ENCODE data around the gene MBP. TPM values are rescaled to one million over a fixed set of nuclear protein-coding genes. Genes with fewer than 3 reads are reported as not detected.
A peak's percentile ranks its signal among the peaks of the same experiment; 100 is the strongest.

The MBP gene
- total RNA-seq, 2 experiments from 2014 or later: 47.0 to 65.7 TPM

DNA sequence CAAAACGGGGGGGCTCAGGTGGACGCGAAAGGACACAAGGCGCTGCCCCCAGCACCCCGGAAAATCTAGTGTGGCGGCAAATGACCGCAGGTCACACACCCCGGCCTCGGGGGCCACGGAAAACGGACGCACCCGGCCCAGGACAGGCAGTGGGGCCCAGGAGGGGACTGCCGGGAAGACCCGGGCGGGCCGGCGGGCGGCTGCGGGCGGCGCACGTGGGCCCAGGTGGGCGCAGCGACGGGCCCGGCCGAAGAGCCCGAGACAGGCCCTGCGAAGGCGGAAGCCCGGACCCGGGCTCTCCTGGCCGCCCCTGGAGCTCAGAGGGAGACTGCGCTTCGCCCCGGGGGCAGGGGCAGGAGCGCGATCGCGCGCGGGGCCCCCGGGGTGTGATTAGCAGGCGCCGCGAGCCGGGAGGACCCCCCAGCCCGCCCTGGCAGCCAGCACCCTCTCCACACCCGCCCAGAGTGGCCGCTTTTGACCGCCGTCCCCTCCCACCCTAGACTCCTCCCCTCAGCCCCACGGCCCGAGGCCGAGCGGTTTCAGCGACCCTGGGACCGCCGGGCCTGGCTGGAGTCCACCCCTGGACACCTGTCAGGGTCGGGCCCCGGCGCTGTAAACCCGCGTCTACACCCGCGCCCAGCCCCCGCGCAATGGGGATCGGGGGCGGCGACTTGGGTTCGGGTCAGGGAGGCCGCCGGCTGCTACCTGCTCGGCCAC lies 773 bp downstream of the MBP start:
- ChIA-PET CTCF (interaction anchor here (1.0 to 2.2 kb wide), 4 partner anchors 15 to 80 kb away, joined by 3 to 9 read pairs (median 6); no protein-coding TSS in a partner anchor), POLR2A (interaction anchor here (0.6 to 2.3 kb wide), 8 partner anchors 8 to 80 kb away, joined by 3 to 13 read pairs (median 4); no protein-coding TSS in a partner anchor)
- Mint-ChIP-seq H3K27me3 (no peaks in the 10 kb centered on the region), H3K4me3 (peak overlapping the region; percentile 99), H3K9me3 (ENCODE audit: low read depth) (no peaks in the 10 kb centered on the region), H3K4me1 (peaks cover 59% of the 10 kb centered on the region), H3K27ac (peak overlapping the region; percentile 98), H3K36me3 (ENCODE audit: low read depth) (peaks cover 35% of the 10 kb centered on the region)
- ATAC-seq (peak; percentile 11), DNase-seq (peak; percentile 54)
- intact Hi-C loops (cut with DNase I, micrococcal nuclease): loop anchor here (1.0 to 5.0 kb wide), 6 partner anchors 30 to 310 kb away; partner anchors contain the start of gene ZNF236 (in 1 of the 2)

DNA sequence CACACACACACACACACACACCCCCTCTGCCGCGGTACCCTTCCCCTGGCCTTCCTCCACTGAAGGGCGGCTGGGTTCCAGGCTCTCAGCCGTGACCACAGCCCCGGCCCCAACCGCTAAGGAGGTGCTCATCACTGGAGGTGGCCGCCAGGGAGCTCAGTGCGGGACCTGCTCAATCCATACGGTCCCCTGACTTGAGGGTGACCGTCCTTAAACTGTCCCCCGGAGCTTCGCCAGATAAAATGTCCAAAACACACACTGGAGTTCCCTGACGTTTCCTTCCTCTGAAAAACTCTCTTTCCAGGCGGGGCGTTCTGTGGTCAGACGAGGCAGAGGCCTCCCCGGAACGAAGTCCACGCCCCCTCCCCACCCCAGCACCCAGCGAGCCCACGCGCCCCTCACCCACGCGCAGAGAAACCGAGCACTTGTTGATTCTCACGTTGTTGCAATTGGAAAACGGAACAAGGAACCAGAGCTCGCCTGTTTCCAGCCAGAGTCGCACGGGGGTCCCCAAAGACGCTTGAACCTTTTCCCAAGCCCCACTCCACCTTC lies 1.4 kb downstream of the MBP start:
- peak; percentile 20 for ATAC-seq

DNA sequence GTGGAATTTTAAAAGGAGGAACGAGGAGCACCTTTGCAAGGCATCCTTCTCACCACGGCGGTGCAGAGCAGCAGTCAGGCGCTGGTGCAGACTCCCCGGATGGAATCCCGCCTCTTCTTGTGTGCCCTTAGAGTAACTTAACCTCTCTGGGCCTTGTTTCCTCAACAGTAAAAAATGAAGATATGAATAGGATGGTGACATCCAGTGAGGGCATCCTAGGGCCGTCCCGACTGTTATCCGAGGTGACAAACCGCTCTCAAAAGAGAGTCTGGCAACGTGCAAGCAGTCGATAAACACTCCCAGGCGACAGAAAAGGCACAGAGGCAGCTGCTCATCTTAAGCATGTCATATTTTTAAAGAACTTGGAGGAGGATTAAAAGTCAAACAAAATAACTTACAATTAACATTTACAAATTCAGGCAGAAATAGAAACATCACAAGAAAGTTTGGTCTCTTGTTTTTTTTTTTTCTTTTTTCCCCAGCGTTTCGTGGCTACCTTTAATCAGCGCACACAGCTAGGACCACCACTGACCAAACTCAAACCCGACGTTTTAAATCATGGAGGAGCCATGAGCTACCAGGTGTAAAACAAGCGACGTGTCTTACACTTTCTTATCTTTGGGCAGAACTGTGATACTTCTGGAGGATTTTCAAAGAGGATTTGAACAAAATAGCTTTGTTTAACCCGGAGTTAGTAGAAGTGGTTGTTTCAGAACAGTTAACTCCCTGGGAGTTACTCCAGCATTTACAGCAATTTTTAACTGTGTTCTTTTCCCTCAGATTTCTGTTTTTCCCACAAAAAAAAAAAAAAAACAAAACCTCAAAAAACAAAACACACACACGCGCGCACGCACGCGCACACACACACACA lies 2.1 kb downstream of the MBP start:
- no peaks in the 10 kb centered on the region for H3K9me3 Mint-ChIP-seq (ENCODE audit: low read depth)
- H3K4me1 Mint-ChIP-seq: peaks cover 73% of the 10 kb centered on the region
- DNase-seq: peak; percentile 46
- no peaks in the 10 kb centered on the region for H3K27me3 Mint-ChIP-seq
- peaks cover 41% of the 10 kb centered on the region for H3K36me3 Mint-ChIP-seq (ENCODE audit: low read depth)
- CTCF ChIA-PET: interaction anchor here (0.6 to 2.2 kb wide), 7 partner anchors 22 to 130 kb away, joined by 3 to 9 read pairs (median 4); no protein-coding TSS in a partner anchor
- no peak for ATAC-seq
- peak overlapping the region; percentile 99 for H3K4me3 Mint-ChIP-seq
- POLR2A ChIA-PET: interaction anchor here (0.6 to 2.3 kb wide), 8 partner anchors 23 to 1897 kb away, joined by 3 to 13 read pairs (median 4); no protein-coding TSS in a partner anchor
- intact Hi-C loops (cut with DNase I, micrococcal nuclease): loop anchor here (1.0 to 5.0 kb wide), 4 partner anchors 28 to 308 kb away; partner anchors contain the start of gene ZNF236 (in 1 of the 2)
- peak overlapping the region; percentile 98 for H3K27ac Mint-ChIP-seq

More for the DNA sequence above, 1.4 kb downstream of the MBP start:
- Mint-ChIP-seq H3K4me3 (peak overlapping the region; percentile 99), H3K4me1 (peaks cover 66% of the 10 kb centered on the region), H3K27ac (peak overlapping the region; percentile 98), H3K9me3 (ENCODE audit: low read depth) (no peaks in the 10 kb centered on the region), H3K36me3 (ENCODE audit: low read depth) (peaks cover 39% of the 10 kb centered on the region), H3K27me3 (no peaks in the 10 kb centered on the region)
- intact Hi-C loops (cut with DNase I, micrococcal nuclease): loop anchor here (1.0 to 5.0 kb wide), 4 partner anchors 29 to 309 kb away; partner anchors contain the start of gene ZNF236 (in 1 of the 2)
- DNase-seq: peak; percentile 67
- POLR2A ChIA-PET: interaction anchor here (0.9 to 2.3 kb wide), 6 partner anchors 23 to 80 kb away, joined by 3 to 13 read pairs (median 6); no protein-coding TSS in a partner anchor
- CTCF ChIA-PET: interaction anchor here (0.6 to 2.2 kb wide), 6 partner anchors 23 to 131 kb away, joined by 3 to 9 read pairs (median 5); no protein-coding TSS in a partner anchor

DNA sequence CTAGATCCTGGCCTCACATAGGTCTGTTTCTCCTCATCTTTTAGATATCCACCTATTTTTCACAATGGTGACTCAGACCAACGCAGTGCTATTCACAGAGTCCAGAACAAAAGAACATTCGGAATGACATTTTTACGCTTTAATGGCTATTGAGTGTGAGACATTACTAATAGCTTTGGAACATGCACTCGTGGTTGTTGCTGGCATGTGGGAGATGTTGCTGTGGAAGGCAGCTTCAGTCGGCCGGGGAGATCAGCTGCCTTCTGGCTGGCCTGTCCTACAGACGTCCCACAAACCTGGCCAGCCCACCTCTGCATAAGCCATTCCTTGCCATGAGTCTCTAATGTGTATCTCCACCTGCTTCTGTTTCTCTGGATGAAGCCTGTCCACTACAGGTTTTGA lies 3.4 kb downstream of the MBP start:
- CTCF ChIA-PET: interaction anchor here (1.0 kb wide), 1 partner anchor 12 kb away, joined by 3 read pairs; no protein-coding TSS in a partner anchor
- no peak for ATAC-seq

DNA sequence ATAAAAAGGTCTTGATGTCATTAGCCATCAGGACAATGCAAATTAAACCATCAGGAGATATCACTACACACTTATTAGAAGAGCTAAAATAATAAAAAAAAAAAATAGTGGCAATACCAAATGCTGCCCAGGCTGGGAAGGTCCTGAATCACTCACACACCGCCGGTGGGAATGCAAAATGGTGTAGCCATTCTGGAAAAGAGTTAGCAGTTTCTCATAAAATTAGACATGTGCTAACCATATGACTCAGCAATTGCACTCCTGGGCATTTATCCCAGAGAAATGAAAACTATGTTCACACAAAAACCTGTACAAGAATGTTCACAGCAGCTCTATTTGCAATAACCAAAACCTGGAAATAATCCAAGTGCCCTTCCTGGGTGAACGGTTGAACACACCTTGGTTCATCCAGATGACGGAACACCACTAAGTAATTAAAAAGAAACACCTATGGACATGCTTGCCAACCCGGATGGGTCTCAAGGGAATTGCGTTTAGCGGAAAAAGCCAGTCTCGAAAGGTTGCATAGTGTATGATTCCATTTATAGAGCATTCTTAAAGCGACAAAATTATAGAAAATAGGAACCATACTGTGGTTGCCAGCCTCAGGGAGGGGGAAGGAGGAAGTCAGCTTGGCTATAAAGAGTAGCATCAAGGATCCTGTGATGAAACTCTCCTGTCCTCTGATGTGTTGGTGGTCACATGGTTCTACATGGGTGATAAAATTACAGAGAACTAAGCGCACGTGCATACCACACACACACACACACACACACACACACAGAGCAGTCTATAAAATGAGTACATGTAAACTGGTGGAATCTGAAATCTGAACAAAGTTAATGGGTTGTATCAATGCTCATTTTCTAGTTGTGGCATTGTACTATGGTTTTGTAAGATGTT lies 4.6 kb downstream of the MBP start:
- Mint-ChIP-seq H3K27ac (peak overlapping the region; percentile 80), H3K36me3 (ENCODE audit: low read depth) (peaks cover 44% of the 10 kb centered on the region), H3K4me3 (peak overlapping the region; percentile 22), H3K9me3 (ENCODE audit: low read depth) (no peaks in the 10 kb centered on the region), H3K27me3 (no peaks in the 10 kb centered on the region), H3K4me1 (peaks cover 78% of the 10 kb centered on the region)
- CTCF ChIA-PET: interaction anchor here (0.6 to 2.4 kb wide), 3 partner anchors 13 to 65 kb away, joined by 3 to 10 read pairs (median 5); no protein-coding TSS in a partner anchor
- ATAC-seq (peak; percentile 43), DNase-seq (peak; percentile 51)
- intact Hi-C loops (cut with DNase I, micrococcal nuclease): loop anchor here (1.0 kb wide), 3 partner anchors 20 to 61 kb away; no protein-coding TSS in a partner anchor
- POLR2A ChIA-PET: interaction anchor here (0.7 kb wide), 1 partner anchor 31 kb away, joined by 3 read pairs; no protein-coding TSS in a partner anchor

More for the DNA sequence above, 3.4 kb downstream of the MBP start:
- Mint-ChIP-seq H3K27ac (peak overlapping the region; percentile 56), H3K27me3 (no peaks in the 10 kb centered on the region), H3K4me1 (peaks cover 77% of the 10 kb centered on the region), H3K9me3 (ENCODE audit: low read depth) (no peaks in the 10 kb centered on the region), H3K36me3 (ENCODE audit: low read depth) (peaks cover 41% of the 10 kb centered on the region), H3K4me3 (peak overlapping the region; percentile 99)
- no peak for DNase-seq
- POLR2A ChIA-PET: interaction anchor here (0.9 to 1.3 kb wide), 2 partner anchors 27 to 62 kb away, joined by 4 to 5 read pairs; no protein-coding TSS in a partner anchor
- intact Hi-C loops (cut with DNase I, micrococcal nuclease): no loop called here

DNA sequence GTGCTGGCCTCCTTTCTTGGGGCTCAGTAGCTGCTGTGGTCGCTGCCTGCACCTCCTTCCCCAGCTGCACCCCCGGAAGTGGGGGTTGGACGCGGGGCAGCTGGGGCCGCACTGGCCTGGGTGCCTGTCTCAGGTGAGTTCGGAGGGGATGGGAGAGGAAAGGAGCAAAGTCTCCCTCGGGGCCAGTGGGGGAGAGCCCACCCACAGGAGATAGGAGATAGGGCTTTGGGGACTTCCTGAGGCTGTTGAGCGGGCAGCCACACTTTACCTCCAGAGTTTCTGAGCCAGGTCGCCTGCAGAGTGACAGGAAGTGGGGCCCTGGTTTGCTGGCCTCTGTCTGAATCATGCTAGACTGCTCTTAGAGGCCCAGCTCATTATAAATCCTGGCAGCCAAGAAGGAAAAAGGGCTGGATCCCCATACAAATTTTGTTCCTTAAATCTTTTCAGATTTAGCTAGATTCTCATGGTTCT lies 8.1 kb downstream of the MBP start:
- Mint-ChIP-seq H3K36me3 (ENCODE audit: low read depth) (peaks cover 40% of the 10 kb centered on the region), H3K4me1 (peaks cover 93% of the 10 kb centered on the region), H3K9me3 (ENCODE audit: low read depth) (no peaks in the 10 kb centered on the region), H3K4me3 (peak overlapping the region; percentile 63), H3K27ac (peak overlapping the region; percentile 94), H3K27me3 (no peaks in the 10 kb centered on the region)
- ChIA-PET POLR2A (interaction anchor here (0.7 to 2.0 kb wide), 4 partner anchors 8 to 93 kb away, joined by 3 to 13 read pairs (median 8); partner anchors contain the start of gene MBP), CTCF (interaction anchor here (0.9 to 2.5 kb wide), 7 partner anchors 10 to 124 kb away, joined by 3 to 14 read pairs (median 6); no protein-coding TSS in a partner anchor)
- ATAC-seq (peak; percentile 85), DNase-seq (peak; percentile 79)
- intact Hi-C loops (cut with DNase I, micrococcal nuclease): loop anchor here (1.0 kb wide), 2 partner anchors 16 to 22 kb away; no protein-coding TSS in a partner anchor

DNA sequence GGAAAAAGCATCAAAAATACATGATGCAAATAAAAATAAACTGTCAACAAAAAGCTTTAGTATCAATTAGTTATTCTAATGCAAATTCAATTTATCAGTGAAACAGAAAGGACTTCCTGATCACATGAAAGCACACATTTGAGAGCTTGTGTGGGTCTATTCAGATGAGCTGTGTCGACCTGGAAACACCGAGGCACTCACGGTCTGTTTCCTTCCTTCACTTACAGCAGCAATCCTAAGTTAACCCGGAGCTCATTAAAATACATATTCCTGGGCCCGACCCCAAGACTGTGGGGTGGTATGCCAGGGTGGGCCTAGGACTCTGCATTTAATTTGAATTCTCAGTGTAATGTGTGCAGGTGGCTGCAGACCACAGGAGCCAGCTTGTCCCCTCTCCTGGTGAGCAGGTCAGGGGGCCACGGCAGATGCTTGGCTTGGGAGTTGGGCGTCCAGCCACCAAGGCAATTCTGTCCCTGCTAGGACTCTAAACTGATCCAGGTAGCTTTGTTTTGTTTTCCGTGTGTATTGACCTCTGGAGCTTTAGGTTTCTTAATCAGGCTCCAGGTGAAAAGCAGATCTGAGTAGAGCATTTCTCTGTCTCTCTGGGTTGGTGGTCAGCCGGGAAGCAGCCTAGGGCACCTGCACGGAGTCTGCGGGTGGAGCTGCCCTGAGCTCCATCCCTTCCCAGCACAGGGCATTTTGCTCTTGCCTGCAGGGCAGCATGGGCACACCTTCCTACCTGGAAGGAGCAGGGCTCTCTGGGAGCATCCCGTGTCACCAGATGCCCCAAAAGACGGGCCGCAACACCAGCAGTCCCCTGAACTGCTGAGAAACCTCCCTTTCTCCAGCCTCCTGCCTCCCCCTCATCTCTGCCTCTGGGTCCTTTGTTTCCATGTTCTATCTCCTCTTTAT lies 9.0 kb downstream of the MBP start:
- POLR2A ChIA-PET: interaction anchor here (0.9 to 2.0 kb wide), 4 partner anchors 9 to 22 kb away, joined by 3 to 13 read pairs (median 6); partner anchors contain the start of gene MBP
- peak overlapping the region; percentile 63 for H3K4me3 Mint-ChIP-seq
- ATAC-seq: no peak
- no peaks in the 10 kb centered on the region for H3K27me3 Mint-ChIP-seq
- peaks cover 36% of the 10 kb centered on the region for H3K36me3 Mint-ChIP-seq (ENCODE audit: low read depth)
- peak overlapping the region; percentile 94 for H3K27ac Mint-ChIP-seq
- CTCF ChIA-PET: interaction anchor here (0.6 to 2.5 kb wide), 12 partner anchors 9 to 127 kb away, joined by 3 to 14 read pairs (median 5); no protein-coding TSS in a partner anchor
- H3K9me3 Mint-ChIP-seq (ENCODE audit: low read depth): no peaks in the 10 kb centered on the region
- intact Hi-C loops (cut with DNase I, micrococcal nuclease): loop anchor here (1.0 kb wide), 2 partner anchors 15 to 21 kb away; no protein-coding TSS in a partner anchor
- H3K4me1 Mint-ChIP-seq: peaks cover 92% of the 10 kb centered on the region
- DNase-seq: no peak

DNA sequence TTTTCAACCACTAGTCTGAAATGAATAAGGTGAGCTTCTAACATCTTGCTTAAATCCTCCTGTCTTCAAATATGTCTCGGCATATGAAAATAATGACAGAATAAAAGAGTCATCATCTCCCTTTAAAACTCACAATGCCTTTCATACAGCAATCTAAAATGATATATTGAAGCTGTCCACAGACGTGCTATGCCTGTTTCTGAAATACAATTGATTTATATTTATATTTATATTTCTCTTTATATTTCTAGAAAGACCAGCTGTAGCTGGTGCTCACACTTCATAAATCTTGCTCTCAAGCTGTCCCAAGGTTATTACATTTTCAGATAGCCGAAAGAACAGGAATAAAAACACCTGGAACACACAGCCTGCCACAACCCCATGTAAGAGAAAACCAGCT lies 11.1 kb downstream of the MBP start:
- H3K4me3 Mint-ChIP-seq: no peak overlapping the region
- peak overlapping the region; percentile 61 for H3K27ac Mint-ChIP-seq
- H3K36me3 Mint-ChIP-seq (ENCODE audit: low read depth): peaks cover 36% of the 10 kb centered on the region
- intact Hi-C loops (cut with DNase I, micrococcal nuclease): no loop called here
- ChIA-PET POLR2A (interaction anchor here (0.8 kb wide), 1 partner anchor 51 kb away, joined by 4 read pairs; no protein-coding TSS in a partner anchor), CTCF (interaction anchor here (0.6 to 1.5 kb wide), 9 partner anchors 13 to 1911 kb away, joined by 3 to 7 read pairs (median 4); partner anchors contain the start of gene TSHZ1)
- H3K27me3 Mint-ChIP-seq: no peaks in the 10 kb centered on the region
- H3K9me3 Mint-ChIP-seq (ENCODE audit: low read depth): no peaks in the 10 kb centered on the region
- ATAC-seq (no peak), DNase-seq (no peak)
- H3K4me1 Mint-ChIP-seq: peaks cover 82% of the 10 kb centered on the region

Data from activated CD4-positive, alpha-beta T cell treated with anti-CD3 and anti-CD28 coated beads for 36 hours (primary cell).